HG02642 (cell line): ENCODE measurements around the gene HOXC9.

Experiments
- ATAC-seq: cut with Tn5 transposase; IDR thresholded peaks from one replicate; pipeline ENCODE4 v1.9.1; 2021; ENCODE audit warnings: mild to moderate bottlenecking; ENCODE audit not compliant: unreplicated experiment, poor library complexity

The HOXC9 gene

DNA sequence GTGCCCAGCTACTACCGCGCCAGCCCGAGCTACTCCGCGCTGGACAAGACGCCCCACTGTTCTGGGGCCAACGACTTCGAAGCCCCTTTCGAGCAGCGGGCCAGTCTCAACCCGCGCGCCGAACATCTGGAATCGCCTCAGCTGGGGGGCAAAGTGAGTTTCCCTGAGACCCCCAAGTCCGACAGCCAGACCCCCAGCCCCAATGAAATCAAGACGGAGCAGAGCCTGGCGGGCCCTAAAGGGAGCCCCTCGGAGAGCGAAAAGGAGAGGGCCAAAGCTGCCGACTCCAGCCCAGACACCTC is 14.3 kb upstream of the HOXC9 start:
- ATAC-seq = no peak

DNA sequence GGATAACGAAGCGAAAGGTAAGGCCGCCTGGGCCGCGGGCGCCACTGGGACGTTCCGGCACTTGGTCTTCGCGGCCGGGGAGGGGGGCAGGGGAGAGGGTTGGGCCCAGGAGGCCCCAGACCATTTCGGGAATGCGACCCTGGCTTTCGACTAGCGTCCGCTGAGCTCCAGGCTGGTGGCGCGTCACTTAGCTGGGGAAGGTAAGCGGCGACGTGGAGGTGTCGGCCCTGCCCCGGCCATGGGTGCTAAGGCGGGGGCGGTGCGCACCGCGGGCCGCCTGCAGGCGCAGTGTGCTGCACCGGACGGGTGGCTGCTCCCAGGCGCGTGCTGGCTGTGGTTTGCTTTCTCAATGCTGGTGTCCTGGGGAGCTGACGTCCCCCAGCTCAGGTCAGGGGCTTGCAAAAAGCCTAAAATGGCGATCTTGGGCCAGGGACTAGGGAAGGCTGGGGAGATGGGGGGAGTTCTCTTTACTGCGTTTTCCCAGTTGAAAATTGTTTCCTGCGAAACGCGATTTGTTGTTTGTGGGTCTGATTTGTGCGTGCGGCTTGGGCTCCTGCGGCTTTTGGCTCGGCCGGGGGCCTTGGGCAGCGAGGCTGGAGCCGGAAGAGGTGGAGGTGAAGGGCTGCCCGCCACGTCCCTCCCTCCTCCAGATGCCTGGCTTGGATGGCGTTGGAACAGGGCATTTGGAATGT is 13.8 kb upstream of the HOXC9 start:
- ATAC-seq = no peak

DNA sequence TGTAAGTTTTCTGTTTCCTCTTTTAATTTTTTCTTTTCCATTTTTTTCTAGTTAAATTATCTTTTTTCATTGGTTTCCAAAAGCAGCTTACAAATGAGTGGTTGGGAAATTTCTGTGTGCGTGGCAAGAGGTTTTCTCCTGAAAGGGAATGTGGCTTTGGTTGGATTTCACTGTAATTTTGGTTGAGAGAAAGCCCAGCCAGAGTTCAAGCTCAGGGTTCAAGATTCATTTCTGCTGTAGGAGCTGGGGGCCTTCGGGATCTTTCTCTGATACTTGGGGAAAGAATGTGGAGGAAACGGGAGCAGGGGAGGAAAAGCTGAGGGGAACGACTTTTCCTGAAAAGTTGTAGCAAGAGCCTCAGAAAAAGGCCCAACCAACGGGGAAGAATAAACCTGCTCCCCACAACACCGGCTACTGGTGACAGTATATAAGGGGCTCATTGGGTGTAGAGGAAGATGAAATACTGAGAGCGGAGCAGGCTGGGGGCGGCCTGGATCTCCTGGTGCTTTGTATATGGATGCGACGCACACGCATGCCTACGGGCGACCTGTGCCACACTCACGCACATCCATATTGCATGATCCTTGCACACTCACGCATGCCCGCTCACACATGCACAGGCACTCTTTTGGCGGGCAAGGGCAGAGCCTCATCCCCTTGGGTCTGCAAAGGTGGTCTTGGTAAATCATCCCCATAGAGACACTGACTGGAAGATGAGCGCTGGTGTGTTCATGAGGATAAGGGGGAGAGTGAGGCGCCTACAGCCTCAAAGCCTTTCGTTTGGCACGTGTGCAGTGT is 13.1 kb upstream of the HOXC9 start:
- no peak for ATAC-seq

DNA sequence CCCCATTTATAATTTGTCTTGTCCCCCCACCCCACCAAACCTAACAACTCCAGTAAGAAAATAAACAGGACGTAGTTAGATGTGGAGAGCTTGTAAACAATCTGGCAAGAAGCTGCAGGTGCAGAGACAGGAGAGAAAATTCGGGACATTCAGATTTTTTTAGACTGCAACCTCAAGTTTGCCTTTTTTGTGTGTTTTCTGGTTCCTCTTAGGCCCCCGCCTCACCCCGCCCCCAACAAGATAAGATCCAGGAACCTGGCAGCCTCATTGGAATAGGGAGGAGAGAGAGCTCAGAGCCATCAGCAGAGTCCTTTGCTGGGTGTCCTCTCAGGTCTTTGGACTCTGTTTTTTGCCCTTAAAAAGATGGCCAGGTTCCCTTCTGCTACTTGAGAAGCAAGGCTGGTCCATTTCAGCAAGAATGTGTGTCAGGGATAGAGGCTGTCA is 12.2 kb upstream of the HOXC9 start:
- ATAC-seq = no peak

DNA sequence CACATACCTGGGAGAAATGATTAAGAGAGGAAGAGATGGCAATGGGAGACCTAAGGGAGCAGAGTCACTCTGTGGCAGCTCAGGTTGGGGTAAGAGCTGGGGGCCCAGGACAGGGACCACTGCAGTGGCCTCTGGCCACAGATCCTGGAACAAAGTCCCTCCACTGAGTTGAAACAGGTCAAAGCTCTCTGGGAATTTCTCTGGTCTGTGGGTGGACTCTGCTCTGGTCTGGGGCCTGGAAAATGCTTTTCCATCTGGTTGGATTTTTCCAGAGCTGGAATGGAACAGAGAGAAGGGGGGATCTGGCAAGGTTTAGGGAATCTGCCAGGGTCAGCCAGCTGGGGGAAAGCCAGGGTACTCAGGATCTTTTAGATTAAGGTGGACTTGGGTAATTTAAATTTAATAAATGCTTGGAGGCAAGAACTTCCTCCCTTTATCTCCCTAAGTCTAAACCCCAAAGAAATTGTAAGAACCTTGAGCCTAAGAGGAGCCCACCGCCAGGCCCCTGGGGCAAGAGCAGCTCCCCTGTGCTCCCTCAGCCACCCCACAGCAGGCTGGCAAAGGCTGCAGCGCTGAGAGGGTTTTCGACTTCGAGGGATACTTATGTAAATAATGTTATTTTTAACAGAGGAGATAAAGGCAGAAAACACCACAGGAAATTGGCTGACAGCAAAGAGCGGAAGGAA is 11.3 kb upstream of the HOXC9 start:
- ATAC-seq = no peak

DNA sequence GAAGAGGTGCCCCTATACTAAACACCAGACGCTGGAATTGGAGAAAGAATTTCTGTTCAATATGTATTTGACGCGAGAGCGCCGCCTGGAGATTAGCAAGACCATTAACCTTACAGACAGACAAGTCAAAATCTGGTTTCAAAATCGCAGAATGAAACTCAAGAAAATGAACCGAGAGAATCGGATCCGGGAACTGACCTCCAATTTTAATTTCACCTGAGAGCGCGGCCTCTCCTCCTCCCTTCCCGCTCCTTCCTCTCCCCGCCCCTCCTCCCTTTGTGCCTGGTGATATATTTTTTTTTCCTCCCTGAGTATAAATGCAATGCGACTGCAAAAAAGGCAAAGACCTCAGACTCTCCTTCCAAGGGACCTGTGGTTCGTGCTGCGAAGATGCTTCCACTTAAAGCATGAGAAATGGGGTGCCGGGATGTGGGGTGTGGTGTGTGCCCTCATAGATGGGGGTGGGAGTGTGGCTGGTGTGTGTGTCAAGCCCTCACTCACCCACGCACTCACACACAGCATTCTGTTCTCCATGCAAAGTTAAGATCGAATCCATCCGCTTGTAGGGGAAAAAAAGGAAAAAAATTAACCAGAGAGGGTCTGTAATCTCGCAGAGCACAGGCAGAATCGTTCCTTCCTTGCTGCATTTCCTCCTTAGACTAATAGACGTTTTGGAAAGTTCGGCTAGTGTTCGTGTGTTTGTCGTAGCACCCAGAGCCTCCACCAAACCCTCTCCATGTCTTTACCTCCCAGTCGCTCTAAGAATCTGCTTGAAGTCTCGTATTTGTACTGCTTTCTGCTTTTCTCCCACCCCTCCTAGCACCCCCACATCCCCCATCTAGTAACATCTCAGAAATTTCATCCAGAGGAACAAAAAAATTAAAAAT is 10.5 kb upstream of the HOXC9 start:
- no peak for ATAC-seq

DNA sequence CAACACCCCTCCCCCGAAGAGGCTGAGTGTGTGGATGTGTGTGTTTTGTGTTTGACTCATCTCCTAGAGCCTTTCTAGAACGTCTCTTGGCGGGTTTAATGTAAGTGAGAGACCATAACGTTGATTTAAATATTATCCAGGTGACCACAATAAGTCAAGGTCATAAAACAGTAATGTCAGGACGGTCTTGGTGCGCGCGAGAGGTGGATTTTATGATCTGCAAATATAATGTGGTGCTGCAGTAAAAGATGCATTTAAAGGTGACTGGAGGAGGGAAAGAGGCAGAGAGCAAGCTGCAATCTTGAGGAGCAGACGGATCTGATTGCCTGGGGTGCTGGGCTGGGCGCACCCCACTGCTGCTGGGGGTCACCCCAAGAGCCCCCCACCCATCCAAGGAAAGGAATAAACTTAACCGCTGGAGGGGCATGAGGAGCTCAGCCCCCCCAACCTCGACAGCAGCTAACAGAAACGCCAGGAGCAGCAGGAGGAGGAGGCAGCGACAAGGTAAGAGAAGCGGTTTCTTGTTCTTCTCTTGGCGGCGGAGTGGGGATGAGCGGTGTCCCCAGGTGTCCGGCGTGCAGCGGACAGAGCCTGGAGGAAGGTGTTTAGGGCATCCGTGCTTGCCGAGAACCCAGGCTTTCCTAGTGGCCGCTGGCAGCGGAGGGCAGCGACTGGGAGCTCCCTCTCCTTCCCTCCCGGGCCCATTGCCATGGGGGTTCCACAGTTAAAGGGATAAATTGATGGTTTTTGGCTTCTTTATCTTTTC is 9.5 kb upstream of the HOXC9 start:
- no peak for ATAC-seq

DNA sequence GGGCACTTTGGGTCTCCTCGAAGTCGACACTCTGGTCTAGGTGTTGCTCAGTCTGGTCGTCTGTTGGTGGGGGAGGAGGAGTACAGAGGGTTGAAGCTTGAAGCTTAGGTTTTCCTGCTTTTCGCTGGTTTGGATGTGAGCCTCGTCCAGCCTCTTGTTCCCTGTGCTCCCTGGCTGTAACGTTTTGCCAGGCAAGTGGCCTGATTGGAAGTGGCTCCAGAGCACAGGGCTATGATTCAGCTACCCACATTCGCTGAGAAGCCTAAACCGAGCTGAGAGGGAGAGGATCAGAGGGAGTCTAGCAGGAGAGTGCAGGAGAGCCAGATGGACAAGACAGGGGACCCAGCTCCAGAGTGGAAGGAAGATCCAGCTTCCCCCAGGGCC is 8.9 kb upstream of the HOXC9 start:
- no peak for ATAC-seq

DNA sequence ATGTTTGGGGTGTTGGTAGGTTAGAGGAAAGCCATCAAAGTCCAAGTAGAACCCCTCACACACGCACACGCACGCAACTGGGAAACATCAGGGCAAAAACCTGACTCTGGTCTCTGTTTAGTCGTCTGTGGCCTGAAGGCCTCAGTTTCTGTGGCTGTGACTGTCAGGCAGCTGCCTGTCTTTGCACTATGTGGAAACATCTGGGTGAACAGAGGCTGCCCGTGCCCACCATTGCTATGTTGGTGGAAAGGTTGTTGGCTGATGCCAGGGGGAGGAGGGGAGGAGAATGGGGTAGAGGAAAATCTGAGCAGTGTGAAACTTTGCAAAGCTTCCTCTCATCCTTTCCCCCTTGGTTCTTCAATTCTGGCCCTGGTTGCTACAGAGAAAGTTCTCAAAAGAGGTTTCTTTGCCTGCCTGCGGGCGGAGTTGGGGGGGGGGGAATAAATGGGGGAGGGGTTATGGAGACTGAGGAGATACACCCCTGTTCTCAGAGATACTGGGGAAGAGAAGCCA is 7.5 kb upstream of the HOXC9 start:
- no peak for ATAC-seq

DNA sequence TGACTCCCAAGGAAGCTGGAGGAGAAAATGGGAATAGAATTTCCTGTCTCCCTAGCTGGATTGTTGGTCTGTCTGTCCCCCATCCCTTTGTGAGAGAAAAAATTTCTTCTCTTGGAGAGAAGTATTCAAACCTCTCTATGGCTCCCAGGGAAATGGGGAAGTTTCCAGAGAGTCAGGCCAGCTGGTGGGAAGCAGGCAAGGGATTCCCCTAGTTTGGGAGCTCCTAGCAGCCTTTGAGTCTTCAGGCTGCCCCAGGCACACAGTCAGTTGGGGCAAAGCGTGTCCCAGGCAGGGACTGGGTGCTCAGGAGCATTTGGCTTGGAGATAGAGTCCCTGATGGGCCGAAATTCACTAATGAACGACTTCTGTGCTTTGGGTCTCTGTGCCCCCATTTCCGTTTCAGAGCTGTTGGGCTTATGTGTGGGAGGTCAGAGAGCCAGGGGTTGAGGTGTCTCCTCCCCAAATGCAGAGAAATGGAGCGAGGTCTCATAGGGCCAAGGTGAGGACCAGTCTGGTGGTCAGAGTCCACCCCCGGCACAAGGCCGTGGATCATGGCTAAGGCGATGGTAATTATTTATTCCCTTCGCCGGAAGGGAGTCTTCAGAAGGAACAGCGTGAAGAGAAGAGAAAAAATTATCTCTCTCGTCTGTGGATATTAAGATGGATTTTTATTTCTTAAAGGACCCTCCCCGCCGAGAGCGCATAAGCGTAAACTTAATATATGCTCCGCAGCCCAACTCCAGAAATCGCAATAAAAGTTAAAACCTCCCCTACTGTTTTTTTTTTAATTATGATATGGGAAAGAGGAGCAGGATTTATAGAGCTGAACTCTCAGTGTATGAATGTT is 6.6 kb upstream of the HOXC9 start:
- ATAC-seq = no peak

DNA sequence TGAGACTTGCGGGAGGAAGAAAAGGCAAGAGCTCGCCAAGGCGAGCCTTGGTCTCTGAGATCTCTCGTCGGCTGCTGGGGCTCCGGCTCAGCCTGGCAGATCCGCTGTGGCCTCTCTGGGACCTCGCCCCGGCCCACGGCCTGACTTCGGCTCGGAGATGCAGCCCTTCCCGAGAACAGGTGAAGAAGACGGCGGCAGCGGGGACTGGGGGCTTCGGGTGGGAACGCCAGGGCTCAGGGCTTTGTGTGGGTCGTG is 6.0 kb upstream of the HOXC9 start:
- no peak for ATAC-seq

DNA sequence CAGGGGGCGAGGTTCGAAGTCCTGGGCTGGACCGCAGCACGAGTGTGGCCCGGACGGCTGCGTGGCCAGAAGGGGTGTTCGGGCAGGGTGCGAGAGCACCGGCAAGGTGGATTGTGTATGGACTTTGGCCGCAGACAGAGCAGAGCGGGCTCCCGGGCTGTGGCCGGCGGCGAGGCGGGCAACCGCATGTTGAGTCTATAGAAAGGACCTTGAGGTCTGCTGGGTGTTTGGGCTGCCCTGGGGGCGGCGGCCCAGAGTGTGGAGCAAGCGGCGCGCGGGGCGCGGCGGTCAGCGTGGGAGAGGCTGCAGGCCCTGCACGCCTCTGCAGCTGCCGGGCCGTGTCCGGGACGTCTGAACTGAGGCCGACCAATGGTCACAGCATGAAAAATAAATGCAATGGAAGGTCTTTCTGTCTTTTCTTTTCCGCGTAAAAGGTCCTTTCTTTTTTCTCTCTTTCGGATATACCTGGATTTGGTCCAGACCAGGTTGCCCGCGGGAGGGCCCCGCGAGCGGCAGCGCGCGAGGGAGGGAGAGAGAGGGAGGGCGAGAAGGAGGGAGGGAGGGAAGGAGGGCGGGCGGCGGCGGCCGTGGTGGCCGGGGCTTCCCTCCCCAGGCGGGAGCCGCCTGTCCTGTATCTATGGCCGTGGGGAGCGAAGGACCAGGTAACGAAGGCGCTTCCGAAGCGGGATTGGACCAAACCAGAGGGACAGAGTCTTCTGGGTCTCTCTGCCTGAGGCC is 5.5 kb upstream of the HOXC9 start:
- ATAC-seq = no peak

DNA sequence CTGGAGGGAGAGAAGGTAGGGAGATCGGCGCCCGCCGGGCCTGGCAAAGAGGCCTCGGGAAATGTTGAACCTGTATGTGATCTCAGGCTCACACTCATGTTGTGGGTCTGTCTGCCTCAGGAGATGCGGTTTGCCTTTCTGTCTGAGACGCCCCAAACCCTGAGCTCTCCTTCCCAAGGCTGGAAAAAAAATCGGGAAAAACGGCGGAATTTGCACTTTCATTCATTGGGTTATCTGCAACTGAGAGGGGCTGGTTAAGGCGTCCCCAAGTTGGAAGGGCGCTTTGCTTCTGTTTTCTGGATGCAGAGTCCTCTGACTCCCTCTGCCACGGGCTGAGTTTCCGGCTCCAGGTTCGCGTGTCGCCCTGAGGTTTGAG is 5.0 kb upstream of the HOXC9 start:
- no peak for ATAC-seq

DNA sequence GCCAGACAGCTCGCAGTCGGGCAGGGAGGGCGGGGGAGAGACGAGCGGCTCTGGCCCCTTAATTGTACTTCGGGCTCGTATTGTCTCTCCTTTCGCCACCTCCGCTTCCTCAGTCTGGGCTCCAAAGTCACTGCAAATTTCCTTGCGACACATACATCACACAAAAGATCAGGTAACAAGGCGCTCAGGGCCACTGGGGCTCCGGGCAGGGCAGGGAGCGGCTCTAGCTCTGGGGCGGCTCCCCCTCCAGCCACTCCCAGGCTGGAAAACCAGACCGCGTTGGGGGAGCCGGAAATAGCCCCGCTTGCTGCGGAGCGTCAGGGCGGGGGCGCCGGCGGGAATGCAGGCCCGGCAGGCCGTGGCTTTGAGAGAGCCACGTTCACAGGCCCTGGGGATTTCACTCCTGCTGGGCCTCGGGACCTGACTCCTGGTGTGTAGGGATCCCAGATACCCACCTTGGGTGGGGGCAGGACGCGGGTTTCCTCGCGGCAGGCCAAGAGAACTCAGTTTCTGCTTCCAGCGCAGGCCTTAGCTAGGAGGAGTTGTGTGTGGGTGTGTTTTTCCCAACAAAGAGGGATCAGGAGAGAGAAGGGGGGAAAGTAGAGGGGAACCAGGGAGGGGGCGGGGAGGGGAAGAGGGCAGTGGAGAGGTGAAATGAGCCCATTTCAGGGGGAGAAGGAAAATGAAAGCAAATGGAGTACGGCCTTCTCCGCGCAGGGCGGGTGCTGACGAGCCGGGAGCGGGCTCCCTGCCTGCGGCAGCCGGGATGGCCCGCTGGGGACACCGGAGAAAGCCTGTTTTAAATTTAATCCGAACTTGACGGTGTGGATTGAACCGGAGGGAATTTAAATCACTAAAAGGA is 4.4 kb upstream of the HOXC9 start:
- no peak for ATAC-seq

DNA sequence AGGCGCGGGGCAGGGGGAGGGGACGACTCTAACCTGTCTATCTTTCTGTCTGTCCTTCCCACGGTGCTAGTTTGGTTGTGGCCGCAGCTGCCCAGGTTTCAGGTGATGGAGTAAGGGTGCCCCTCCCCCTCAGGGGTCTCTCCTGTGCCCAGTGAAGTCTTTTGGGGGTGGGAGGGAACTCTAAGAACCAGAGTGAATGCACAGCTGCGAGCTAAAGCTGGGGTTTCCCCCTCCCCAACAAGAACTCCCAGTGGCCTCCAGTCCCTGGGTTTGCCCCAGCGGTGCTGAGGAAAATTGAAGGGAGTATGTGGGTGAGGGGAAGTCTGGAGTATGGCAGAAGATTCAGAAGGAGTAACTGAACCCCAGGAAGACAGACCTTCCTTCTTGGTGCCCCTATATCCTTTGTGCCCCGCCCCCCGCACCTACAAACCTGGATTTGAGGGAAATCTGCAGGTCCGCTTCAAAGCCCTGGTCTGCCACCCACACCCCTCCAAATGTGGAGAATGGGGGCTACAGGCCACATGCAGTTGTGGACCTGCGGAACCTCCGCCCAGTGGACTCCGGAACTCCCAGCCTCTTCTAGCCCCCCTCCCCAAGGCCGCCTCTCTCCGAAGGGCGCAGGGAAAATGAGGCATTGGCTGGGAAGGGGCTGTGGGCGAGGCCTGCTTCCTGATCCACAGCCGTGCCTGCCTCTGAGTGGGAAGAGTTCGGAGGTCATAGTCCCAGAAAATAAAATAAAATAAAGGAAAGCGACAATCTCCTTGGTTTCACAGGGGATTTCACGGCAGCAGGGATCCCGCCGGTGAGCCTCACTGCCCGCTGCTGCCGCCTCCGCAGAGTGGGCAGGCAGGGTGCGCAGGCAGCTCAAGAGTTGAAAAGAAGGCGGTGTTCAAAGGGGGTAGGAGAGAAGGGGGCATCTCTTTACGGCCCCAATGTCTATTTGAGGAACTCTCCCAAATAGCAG is 3.4 kb upstream of the HOXC9 start:
- no peak for ATAC-seq
